ENCODE data around the gene PLXNA2.

PLXNA2 gene

GRCh38 chr1:208081972-208082371 lies 162.2 kb downstream of the PLXNA2 start:
- TF ChIP-seq CTCF (IDR thresholded peaks at IDR 0.05) = no peak

DNA sequence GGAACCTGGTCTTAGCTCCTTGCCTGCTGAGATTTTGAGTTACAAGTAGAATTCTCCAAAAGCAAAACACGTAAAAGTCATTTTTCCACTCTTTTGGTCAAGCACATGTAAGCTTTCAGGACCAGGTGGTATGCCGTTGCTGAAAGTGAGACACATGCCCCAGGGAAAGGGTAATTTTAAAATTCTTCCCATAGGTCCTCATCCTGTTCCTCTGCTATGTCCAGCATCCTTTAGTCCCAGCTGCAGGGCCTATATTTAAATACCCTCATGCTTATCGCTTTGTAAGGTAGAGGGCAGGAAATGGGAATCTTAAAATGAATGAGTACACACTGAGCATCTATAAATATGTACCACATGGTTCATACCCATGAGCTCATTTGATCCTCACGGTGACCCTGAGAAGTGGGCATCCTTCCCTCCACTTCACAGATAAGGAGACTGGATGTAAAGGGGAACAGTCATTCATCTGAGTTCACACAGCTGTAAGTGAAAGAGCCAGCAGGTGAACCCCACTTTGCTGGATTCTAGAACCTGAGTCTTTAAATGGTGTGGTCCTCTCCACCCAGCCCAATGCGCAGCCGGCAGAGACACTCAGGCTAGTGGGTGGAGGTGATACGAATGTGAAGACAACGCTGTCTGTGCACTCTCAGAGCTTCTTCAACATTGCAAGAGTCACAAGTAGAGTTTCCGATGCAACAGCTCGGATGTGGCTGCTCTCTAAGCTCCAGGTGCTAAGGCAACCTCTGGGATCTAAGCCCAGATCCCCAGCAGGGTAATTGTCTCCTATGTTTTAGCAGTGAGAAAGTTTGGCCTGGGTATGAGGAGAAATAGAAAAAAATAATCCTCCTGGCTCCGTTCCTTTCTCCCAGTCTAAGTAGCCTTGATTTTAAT lies 163.5 kb downstream of the PLXNA2 start:
- no peak for TF ChIP-seq CTCF (IDR thresholded peaks at IDR 0.05)

DNA sequence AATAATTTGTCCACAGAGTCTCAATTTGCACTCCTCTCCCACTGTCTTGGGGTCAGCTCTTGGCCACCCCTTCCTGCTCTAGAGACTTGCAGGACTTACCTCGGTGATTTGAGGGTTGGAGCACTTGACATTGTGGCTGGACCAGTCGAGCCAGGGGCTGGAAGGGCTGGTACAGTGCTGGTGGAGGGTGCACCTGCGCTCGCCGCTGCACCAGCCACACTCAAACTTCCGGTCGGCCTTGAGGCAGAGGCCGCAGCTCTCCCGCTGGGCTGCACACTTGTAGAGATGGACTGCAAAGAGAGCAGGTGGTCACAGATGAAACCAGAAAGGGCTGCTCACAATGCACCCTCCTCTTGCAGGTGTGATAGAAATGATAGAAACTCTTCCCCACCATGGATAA lies 165.0 kb downstream of the PLXNA2 start:
- no peak for TF ChIP-seq CTCF (IDR thresholded peaks at IDR 0.05)

- TF ChIP-seq CTCF (IDR thresholded peaks at IDR 0.05) = no peak
Observed at GRCh38 chr1:208078752-208079151, 165.4 kb downstream of the PLXNA2 start.

GRCh38 chr1:208077232-208078075 lies 166.7 kb downstream of the PLXNA2 start:
- TF ChIP-seq CTCF (IDR thresholded peaks at IDR 0.05) = no peak

GRCh38 chr1:208074353-208074752 lies 169.8 kb downstream of the PLXNA2 start:
- no peak for TF ChIP-seq CTCF (IDR thresholded peaks at IDR 0.05)

GRCh38 chr1:208071435-208072031 lies 172.7 kb downstream of the PLXNA2 start:
- TF ChIP-seq CTCF (IDR thresholded peaks at IDR 0.05) = no peak

Data from LNCAP (cell line).